Kasumi-1 (cell line): ENCODE data around the gene NUTM1.
"Not testable (repeated sequence)": the region's sequence is repeated elsewhere in the genome, so short reads cannot be mapped to it uniquely, and the experiment has no call there.

Source experiments
- DNase-seq, 2 experiments: peaks; one replicate each; lab custom pipeline; 2025; lab: John Stamatoyannopoulos, UW

NUTM1 gene

DNA sequence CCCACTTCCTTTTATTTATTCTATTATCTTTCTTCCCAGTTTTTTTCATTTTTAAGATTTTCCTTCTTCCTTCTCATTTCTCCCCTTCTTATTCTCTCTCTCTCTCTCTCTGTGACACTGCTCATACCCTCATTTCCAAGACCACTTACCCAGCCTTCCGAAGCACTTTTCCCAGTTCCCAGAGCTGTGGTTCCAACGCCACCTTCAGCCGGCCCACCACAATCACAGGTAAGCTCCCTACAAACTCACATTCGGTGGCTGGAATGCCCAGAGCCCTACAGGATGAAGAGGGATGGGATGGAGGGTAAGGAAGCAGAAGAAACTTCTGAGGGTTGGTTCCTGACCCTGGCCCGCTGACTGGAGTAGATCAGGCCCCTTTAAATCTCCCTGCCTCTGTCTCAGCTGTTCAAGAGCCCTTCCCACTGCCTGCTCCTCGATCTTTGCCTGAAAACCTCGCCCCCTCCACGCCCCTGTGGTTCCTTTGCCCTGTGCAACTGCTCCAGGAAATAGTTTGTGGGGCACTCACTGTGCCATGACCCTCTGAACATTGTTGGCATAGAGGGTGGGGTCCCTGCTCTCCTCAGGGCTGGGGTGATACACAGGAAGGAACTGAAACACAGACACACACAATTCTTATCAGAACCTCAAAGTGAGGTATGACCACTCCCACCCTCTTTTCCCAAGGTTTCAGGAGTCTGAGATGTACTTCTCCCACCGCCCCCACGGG lies 19.1 kb downstream of the NUTM1 start:
- no peak for DNase-seq

GRCh38 chr15:34364041-34364440 lies 20.9 kb downstream of the NUTM1 start:
- no peak for DNase-seq

- DNase-seq, result peak; percentile 1 to 2
Measured at GRCh38 chr15:34365091-34365825, 22.1 kb downstream of the NUTM1 start.

DNA sequence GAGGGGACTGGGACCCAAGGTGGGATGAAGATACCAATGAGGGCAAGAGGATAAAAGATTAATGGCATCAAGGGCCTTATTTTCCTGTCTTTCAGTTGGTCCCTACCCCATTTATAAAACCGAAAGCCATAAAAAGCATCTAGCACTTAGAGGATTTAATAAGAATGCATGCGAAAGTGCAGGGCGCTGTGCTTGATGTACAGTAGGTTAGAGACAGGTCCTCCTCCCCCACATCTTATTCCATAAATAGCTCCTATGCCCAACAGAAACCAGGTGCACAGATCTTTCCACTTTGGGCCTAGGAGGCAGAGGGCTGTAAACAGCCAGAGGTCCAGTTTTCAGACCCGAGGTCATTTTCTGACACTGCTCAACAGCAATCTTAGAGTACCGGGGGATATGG lies 22.7 kb downstream of the NUTM1 start:
- no peak for DNase-seq

DNA sequence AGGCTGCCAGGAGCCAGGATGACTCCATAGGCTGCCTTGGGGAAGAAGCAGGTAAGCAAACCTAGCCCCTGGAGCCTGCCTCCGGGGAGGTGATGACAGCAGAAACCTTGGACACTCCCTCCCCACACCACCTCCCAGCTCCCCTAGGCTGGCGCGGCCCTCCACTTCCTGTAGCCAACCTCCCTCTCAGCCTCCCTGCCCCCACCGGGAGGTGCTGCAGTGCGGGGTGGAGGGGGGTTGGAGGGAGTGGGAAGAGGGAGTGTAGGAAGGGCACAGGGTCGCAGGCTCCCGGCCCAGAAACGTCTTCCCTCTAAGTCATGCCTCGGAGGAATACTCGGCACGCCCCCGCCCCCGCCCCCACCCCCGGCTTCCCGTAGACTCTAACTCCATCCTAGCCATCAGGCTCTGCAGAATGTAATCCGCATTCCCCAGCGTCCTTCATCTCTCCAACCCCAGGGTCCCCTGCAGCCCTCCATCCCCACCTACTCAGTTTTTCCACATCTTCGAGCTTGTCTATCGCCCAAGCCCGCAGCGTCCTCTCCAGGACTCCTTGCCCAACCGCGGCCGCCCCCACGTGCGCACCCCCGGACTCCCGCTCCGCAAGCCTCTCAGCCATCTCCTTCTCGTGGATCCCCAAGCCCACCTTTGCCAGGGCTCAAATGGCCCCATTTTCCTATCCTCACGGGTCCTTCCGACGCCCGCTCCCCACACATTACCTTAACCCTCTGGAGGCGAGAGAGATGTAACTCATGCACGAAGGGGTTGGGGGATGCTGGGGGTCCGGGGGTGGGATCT lies 23.4 kb downstream of the NUTM1 start:
- peak; percentile 2 to 25 for DNase-seq

DNA sequence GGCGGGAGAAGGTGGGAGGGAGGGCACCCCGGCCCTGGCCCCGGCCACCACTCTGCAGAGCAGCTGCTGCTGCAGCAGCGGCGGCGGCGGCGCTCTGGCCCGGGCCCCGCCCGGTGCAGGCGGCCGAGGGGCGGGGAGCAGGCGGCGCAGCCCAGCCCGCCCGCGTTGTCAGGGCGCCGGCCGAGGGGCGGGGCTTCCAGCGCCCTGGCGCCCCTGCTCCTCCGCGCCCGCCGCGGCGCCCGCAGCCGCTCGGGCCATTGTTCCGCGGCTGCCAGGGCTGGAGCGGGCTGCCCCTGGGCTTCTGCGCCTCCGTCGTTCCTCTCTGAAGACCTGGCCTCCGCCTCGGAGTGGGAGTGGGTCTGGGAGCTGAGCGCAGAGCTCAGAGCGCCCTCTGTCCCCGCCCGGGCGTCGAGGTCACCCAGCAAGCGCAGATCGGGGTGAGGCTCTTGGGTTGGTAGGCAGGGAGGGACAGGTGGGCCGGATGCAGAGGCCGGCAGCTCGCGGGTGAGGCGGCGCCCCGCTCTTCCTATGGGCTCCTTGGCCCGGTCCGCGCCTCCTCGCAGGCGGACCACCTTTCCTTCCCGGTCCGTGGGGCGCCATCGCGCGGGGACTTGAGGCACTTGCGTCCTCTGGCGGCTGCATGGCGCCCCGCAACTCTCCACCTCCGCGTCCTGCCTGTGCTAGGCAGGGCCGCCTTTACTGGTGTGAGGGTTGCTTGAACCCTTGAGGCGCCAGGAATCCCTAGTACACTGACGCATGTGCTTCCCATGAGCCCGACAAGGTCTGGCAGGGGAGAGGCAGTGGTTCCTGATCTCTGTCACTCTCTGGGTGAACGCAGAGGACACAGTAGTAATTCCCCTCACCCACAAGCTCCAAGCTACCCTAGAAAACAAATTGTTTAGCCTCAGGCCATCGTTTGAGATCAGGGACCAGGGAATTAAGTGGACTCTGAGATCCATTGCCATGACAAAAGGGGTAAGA lies 24.3 kb downstream of the NUTM1 start, which contains the start of gene LPCAT4:
TSS of gene LPCAT4 (minus strand) at position 96 of the 981 bp plus-strand sequence. CDS start 96 bp downstream, outside the sequence.
- DNase-seq, result peak; percentile 42 to 55

DNA sequence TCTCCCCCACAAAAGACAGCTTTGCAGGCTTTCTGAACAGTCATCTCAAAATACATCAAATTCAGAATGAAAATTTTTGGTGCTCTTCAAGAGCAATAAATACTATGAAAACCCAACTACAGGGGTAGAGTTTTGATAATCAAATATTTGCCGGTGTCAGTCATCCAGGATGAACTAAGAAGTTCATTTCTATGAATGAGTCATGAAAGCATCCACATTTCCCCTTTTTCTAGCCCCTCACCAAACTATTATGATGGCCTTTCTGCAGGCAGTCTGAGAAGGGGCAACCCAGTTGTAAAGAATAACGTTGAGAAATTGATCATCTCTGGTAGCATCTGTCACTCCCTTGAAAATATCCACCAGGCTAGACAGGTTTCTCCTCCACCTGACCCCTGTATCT lies 27.0 kb downstream of the NUTM1 start:
- DNase-seq, result no peak

DNA sequence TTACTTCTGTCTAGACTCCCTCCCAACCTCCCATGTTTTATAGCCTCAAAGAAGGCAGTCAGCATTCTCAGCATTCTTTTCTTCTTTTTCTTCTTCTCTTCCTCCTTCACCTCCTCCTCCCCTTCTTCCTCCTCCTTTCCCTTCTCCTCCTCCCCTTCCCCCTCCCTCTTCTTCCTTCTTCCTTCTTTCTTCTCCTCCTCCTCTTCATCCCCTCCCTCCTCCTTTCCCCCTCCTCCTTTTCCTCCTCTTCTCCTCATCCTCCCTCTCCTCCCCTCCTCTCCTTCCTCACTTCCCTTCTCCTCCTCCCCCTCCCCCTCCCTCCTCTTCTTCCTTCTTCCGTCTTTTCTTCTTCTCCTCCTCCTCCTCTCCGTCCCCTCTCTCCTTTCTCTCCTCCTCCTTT lies 27.5 kb downstream of the NUTM1 start:
- no peak for DNase-seq

DNA sequence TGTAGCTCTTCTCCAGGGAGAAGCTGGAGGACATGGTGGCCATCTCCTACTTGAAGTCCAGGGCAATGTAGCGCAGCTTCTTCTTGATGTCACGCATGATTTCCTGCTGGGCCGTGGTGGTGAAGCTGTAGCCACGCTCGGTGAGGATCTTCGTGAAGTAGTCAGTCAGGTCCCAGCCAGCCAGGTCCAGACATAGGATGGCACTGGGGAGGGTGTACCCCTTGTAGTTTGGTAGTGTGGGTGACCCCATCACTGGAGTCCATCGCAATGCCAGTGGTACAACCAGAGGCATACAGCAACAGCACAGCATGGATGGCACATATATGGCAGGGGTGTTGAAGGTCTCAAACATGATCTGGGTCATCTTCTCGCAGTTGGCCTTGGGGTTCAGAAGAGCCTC lies 30.8 kb downstream of the NUTM1 start:
- DNase-seq, result no peak

DNA sequence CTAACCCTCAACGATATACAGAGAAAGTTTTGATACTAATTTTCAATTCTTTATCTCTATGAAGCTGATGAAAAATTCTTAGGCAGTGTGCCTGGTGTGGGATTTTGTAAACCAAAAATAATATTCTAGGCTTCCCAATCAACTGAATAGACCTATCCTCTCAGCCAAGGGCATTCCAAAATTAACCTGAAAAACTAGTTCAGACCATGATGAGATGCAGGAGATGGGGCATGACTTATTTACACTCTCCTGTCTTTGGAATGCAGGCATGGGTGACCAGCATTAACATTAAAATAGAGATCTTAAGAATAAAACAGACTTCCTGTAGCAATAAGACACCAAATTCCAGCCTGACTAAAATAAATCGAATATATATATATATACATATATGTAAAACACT lies 31.7 kb downstream of the NUTM1 start:
- no peak for DNase-seq

- not testable (repeated sequence) for DNase-seq
Measured at GRCh38 chr15:34375541-34375940, 32.4 kb downstream of the NUTM1 start.

DNA sequence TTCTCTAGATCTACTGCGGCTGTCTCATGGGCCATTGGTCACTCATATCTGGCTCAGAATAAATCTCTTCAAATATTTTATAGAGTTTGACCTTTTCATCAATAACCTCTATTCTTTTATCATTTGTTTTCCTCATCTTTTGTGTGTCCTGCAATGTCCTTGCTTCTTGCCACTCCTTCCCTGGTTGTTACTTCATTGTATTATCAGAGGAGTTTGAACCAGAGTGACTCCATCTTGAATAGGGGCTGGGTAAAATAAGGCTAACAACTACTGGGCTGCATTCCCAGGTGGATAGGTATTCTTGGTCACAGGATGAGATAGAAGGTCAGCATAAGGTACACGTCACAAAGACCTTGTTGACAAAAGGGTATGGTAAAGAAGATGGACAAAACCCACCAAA lies 33.7 kb downstream of the NUTM1 start:
- no peak for DNase-seq

DNA sequence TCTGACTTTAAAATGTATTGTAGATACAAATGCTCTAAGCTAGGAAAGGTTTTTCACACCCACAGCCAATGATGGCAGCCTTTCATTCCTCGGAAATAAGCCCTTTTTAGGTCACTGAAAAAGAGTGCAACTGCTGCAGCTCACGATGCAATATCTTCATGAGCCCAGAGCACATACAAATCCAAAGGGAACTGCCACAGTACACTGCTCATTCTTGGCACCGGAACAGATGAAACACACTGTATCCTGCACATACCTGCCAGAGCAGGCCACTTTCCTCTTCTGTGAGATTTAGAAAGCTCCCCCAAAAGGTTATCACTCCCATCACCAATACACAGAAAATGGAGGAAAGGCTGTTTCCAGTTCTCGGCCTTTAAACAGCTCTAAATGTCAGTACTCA lies 37.4 kb downstream of the NUTM1 start:
- DNase-seq, result not testable (repeated sequence)

DNA sequence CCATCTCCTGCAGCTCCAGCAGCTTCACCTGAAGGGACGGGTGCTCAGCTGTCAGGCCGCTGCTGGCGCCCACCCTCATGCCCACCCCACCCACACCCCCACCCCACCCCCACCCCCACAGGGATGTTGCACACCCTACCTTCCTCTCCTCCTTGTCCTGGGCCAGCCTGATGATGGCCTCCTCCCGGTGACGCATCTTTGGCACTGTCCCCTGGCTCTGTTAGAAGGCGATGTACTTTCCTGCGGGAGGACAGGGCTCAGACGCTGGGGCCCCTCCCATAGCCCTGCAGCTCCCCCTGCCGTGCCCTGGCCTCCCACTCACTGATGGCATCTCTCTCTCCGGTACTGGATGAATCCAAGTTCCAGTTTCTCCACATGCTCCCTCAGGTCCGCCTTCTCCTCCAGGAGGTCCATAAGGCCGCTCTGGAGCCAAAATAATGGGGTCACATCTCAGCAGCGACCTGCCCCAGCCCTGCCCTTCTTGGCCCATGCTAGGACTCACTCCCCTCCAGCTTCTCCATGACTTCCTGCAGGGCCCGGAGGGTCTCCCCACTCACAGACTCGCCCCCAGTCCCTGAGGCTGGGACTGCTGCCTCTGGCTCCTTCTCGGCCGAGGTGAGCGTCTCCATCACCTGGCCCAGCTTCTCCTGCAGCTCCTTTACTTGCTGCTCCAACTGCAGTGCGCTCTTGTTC lies 38.9 kb downstream of the NUTM1 start:
- not testable (repeated sequence) for DNase-seq

GRCh38 chr15:34389594-34390086 lies 46.5 kb downstream of the NUTM1 start:
- not testable (repeated sequence) for DNase-seq

- DNase-seq, result not testable (repeated sequence)
Measured at GRCh38 chr15:34392981-34393380, 49.9 kb downstream of the NUTM1 start.

DNA sequence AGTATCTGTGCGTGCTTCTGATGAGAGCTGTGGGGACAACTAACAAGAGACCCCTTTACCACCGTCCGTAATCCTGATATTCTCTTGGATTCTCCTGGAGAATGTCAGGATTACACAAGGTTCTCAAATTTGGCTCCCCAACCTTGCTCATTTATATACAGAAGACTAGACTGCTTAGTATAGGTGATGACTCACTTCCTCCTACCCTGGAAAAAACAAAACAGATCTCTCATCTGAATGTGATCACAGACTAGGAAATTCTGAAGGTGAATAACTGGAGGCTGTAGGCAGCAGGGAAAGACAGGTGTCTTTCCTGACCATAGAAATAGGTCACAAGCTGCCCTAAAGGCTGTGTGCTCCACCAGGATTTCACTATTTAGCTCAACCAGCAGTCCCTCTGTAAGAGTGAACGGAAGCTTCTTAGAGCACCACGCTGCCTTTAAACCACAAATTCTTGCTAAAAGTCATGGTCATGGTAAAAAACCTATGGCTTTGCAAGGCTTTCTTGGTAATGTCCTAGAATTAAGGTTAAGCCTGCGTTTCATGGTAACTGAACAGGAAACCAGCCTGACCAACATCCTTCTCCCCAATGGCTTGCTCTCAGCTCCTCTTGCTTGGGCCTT lies 54.6 kb downstream of the NUTM1 start:
- not testable (repeated sequence) for DNase-seq

DNA sequence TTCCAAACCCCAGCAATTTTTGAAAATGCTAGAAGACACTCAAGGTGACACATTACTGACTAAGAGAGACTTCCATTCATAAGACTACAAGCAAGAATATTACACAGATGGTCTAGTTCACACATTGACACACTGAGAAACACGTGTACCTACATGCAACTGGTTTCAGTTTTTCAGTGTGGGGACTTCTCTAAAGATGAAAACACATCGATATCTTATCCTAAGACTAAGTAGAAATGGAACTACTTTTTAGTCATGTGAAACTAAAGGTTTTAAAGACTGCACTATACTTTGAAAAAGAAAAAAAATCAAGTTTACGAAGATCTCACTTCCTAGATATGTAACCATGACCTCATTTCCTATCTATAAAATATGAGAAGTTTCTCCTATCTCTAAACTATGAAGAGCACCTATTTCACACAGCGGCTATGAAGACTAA lies 60.1 kb downstream of the NUTM1 start:
- not testable (repeated sequence) for DNase-seq

GRCh38 chr15:34403899-34404298 lies 60.8 kb downstream of the NUTM1 start:
- DNase-seq, result not testable (repeated sequence)
